PC-3 (cell line): ENCODE results near the gene SLC9B1. TPM values are rescaled to one million over a fixed set of nuclear protein-coding genes. Genes with fewer than 3 reads are reported as not detected.

Experiments used
- ATAC-seq: fragments of 200-7000 bp; cut with Tn5 transposase; 2 replicates; pipeline ENCODE4 v1.9.1; 2020; ENCODE audit warnings: mild to moderate bottlenecking, moderate library complexity
- BruUV-seq: library from RNA; stranded (reverse); fragments of 400-500 nt; replicated peaks from 2 replicates; lab custom pipeline; 2021; lab: Mats Ljungman, UMichigan
- CTCF ChIA-PET: fragments of 300-600 bp; sonication (Branson Sonifier 250); formaldehyde crosslinking; loops from one replicate; lab custom pipeline; 2022; ENCODE audit warnings: antibody characterized with exemption; lab: Charles Lee
- POLR2A ChIA-PET: fragments of 300-600 bp; sonication (Branson Sonifier 250); formaldehyde crosslinking; loops from one replicate; lab custom pipeline; 2022; ENCODE audit warnings: antibody characterized with exemption; ENCODE audit not compliant: unreplicated experiment; lab: Charles Lee
- DNase-seq: peaks from one replicate; pipeline ENCODE4 v3.0.0-alpha.2; 2015
- H2AFZ ChIP-seq: fragments of 300-600 bp; sonication (generic); 2 replicates; pipeline ENCODE4 v1.6.0; 2016; ENCODE audit warnings: antibody characterized with exemption, low read length
- H3F3A ChIP-seq: fragments of 300-600 bp; sonication (generic); one replicate; pipeline ENCODE4 v1.6.0; 2017; ENCODE audit warnings: antibody characterized with exemption, low read length, control low read depth, mild to moderate bottlenecking; ENCODE audit not compliant: unreplicated experiment
- H3K27ac ChIP-seq: fragments of 300-600 bp; sonication (generic); 2 replicates; pipeline ENCODE4 v1.5.1; 2016; ENCODE audit warnings: mild to moderate bottlenecking, low read length
- H3K27me3 ChIP-seq: fragments of 300-600 bp; sonication (generic); 2 replicates; pipeline ENCODE4 v1.6.1; 2016; ENCODE audit warnings: low read length, mixed read lengths
- H3K36me3 ChIP-seq: fragments of 300-600 bp; sonication (generic); 2 replicates; pipeline ENCODE4 v1.6.1; 2016; ENCODE audit warnings: low read depth, mixed run types, low read length, mixed read lengths
- H3K4me1 ChIP-seq: fragments of 300-600 bp; sonication (generic); 2 replicates; pipeline ENCODE4 v1.5.1; 2016; ENCODE audit warnings: low read length; ENCODE audit not compliant: insufficient read depth
- H3K4me2 ChIP-seq: fragments of 300-600 bp; sonication (generic); 2 replicates; pipeline ENCODE4 v1.6.0; 2016; ENCODE audit warnings: low read length
- H3K4me3 ChIP-seq: fragments of 300-600 bp; sonication (generic); 2 replicates; pipeline ENCODE4 v1.5.1; 2016; ENCODE audit warnings: mild to moderate bottlenecking, low read length, mixed read lengths
- H3K79me2 ChIP-seq: fragments of 300-600 bp; sonication (generic); 2 replicates; pipeline ENCODE4 v1.6.1; 2017; ENCODE audit warnings: low read length, mixed read lengths
- H3K9ac ChIP-seq: fragments of 300-600 bp; sonication (generic); 2 replicates; pipeline ENCODE4 v1.6.0; 2016; ENCODE audit warnings: mild to moderate bottlenecking, low read length
- H3K9me2 ChIP-seq: fragments of 300-600 bp; sonication (generic); replicated peaks from 2 replicates; pipeline ENCODE4 v1.6.1; 2016; ENCODE audit warnings: mixed run types, low read length, mixed read lengths
- H3K9me3 ChIP-seq: fragments of 300-600 bp; sonication (generic); 2 replicates; pipeline ENCODE4 v1.6.1; 2016; ENCODE audit warnings: low read length, mixed read lengths
- H4K20me1 ChIP-seq: fragments of 300-600 bp; sonication (generic); 2 replicates; pipeline ENCODE4 v1.6.1; 2016; ENCODE audit warnings: low read length, mixed read lengths
- EZH2 ChIP-seq: fragments of 300-600 bp; sonication (generic); IDR thresholded peaks from one replicate; pipeline ENCODE4 v1.6.1; 2017; ENCODE audit warnings: antibody characterized with exemption, mild to moderate bottlenecking, low read length; ENCODE audit not compliant: unreplicated experiment
- EZH2phosphoT487 ChIP-seq: fragments of 300-600 bp; sonication (generic); IDR thresholded peaks from 2 replicates; pipeline ENCODE4 v1.6.1; 2018; ENCODE audit warnings: mild to moderate bottlenecking, antibody characterized with exemption, low read length, borderline replicate concordance
- intact Hi-C: fragments of 100-400 bp; cut with micrococcal nuclease; formaldehyde crosslinking; loops from 2 replicates; pipeline ENCODE4 v1.9.0; 2023
- total RNA-seq: library from RNA; depleted of rRNA; stranded (reverse); fragments of >200 nt; gene quantifications from 2 replicates; pipeline ENCODE4 v1.2.3, GENCODE V29; 2014
- TF ChIP-seq, protein P1 (sequence below): fragments of 300-600 bp; sonication (generic); conservative IDR thresholded peaks from 2 replicates; pipeline ENCODE4 v1.5.1; 2017; ENCODE audit warnings: antibody characterized with exemption, low read depth, mild to moderate bottlenecking, low read length

The SLC9B1 gene
- total RNA-seq, 1 experiment from 2014 or later, result not detected

DNA sequence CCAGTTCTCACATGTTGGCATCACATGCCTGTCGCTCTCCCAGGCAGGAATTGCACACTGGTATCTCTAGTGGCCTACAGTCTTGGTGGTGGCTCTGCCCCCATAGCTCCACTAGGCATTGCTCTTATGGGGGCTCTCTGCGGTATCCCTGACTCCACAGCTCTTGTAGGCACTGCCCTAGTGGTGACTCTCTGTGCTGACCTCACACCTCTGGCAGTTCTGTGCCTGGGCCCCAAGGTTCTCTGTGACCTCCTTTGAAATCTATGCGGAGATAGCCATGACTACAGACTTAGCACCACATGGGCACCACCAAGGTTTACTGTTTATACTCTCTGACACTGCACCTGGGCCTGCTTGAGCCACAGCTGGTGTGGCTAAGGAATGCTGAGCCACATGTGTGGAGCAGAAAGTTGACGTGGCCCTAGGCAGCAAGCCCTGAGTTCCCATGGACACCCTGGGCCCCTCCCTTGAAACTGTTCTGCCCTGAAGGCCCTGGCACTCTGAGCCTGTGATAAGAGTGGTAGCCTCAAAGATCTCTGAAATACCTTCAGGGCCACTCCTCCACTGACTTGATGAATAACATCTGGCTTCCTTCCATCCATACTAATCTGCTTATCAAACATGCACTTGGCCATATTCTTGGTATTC is 8.0 kb downstream of the SLC9B1 start:
- H2AFZ ChIP-seq, result no peak overlapping the region
- TF ChIP-seq EZH2 (no peak), EZH2phosphoT487 (no peak)
- TF ChIP-seq, protein P1, sequence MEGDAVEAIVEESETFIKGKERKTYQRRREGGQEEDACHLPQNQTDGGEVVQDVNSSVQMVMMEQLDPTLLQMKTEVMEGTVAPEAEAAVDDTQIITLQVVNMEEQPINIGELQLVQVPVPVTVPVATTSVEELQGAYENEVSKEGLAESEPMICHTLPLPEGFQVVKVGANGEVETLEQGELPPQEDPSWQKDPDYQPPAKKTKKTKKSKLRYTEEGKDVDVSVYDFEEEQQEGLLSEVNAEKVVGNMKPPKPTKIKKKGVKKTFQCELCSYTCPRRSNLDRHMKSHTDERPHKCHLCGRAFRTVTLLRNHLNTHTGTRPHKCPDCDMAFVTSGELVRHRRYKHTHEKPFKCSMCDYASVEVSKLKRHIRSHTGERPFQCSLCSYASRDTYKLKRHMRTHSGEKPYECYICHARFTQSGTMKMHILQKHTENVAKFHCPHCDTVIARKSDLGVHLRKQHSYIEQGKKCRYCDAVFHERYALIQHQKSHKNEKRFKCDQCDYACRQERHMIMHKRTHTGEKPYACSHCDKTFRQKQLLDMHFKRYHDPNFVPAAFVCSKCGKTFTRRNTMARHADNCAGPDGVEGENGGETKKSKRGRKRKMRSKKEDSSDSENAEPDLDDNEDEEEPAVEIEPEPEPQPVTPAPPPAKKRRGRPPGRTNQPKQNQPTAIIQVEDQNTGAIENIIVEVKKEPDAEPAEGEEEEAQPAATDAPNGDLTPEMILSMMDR, result no peak
- H3K4me2 ChIP-seq, result no peak overlapping the region
- peaks cover 12% of the 10 kb centered on the region for H3K4me1 ChIP-seq
- no peaks in the 10 kb centered on the region for H3K9me2 ChIP-seq
- no peaks in the 10 kb centered on the region for H3K9me3 ChIP-seq
- H3K36me3 ChIP-seq, result no peaks in the 10 kb centered on the region
- no peak overlapping the region for H3K27ac ChIP-seq
- no peaks in the 10 kb centered on the region for H4K20me1 ChIP-seq
- intact Hi-C loops, result no loop called here
- no peaks in the 10 kb centered on the region for H3K27me3 ChIP-seq
- no peaks in the 10 kb centered on the region for H3K79me2 ChIP-seq
- DNase-seq (peak; percentile 41), ATAC-seq (peak; percentile 58)
- no peak overlapping the region for H3K9ac ChIP-seq
- no TSS peak for BruUV-seq
- POLR2A ChIA-PET, result no interaction called here
- CTCF ChIA-PET, result interaction anchor here (0.7 kb wide), 1 partner anchor 698 kb away, joined by 3 read pairs; no protein-coding TSS in a partner anchor
- H3F3A ChIP-seq, result no peaks in the 10 kb centered on the region
- no peak overlapping the region for H3K4me3 ChIP-seq

DNA sequence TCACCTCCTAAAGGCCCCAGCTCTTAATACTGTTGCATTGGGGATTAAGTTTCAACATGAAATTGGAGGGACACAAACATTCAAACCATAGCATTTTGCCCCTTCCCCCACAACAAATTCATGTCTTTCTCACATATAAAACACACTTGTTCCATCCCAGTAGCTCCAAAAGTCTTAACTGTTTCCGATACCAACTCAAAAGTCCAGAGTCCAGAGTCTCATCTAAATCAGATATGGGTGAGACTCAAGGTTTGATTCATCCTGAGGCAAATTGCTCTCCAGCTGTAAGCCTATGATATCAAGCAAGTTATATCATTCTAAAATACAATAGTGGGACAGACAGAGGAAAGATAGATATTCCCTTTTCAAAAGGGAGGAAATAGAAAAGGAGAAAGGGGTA is 8.7 kb downstream of the SLC9B1 start:
- DNase-seq (no peak), ATAC-seq (no peak)
- H3K4me1 ChIP-seq, result peaks cover 12% of the 10 kb centered on the region
- intact Hi-C loops, result no loop called here
- no peaks in the 10 kb centered on the region for H3K9me2 ChIP-seq
- H3K27me3 ChIP-seq, result no peaks in the 10 kb centered on the region
- no TSS peak for BruUV-seq
- no peaks in the 10 kb centered on the region for H3K79me2 ChIP-seq
- no peak overlapping the region for H3K9ac ChIP-seq
- H3F3A ChIP-seq, result no peaks in the 10 kb centered on the region
- no peak overlapping the region for H2AFZ ChIP-seq
- ChIA-PET POLR2A (no interaction called here), CTCF (interaction anchor here (0.6 kb wide), 2 partner anchors 398 to 569 kb away, joined by 3 read pairs; no protein-coding TSS in a partner anchor)
- H3K9me3 ChIP-seq, result no peaks in the 10 kb centered on the region
- H3K4me2 ChIP-seq, result no peak overlapping the region
- H3K4me3 ChIP-seq, result no peak overlapping the region
- no peaks in the 10 kb centered on the region for H3K36me3 ChIP-seq
- H3K27ac ChIP-seq, result no peak overlapping the region
- TF ChIP-seq, protein P1, result no peak
- TF ChIP-seq EZH2, result no peak
- no peak for TF ChIP-seq EZH2phosphoT487
- H4K20me1 ChIP-seq, result no peaks in the 10 kb centered on the region
